Mammary epithelial cell (primary cell): ENCODE data around the gene AP2B1.

Experiments used
- EZH2 ChIP-seq: IDR thresholded peaks from 2 replicates; pipeline ENCODE4 v1.6.1; 2012; ENCODE audit warnings: low read length, inconsistent platforms, borderline replicate concordance
- TF ChIP-seq, protein P1 (sequence below), 2 donors: IDR thresholded peaks in 1 of 2; conservative IDR thresholded peaks in 1 of 2; 2 replicates each; pipeline ENCODE4 v1.5.1; 2011 to 2012; ENCODE audit warnings: inconsistent platforms in 2 of 2, low read length in 2 of 2, mild to moderate bottlenecking in 2 of 2, control low read depth in 1 of 2, low read depth in 1 of 2; ENCODE audit not compliant: insufficient read depth in 1 of 2; ENCODE audit errors: extremely low read depth in 1 of 2

- TF ChIP-seq, protein P1, sequence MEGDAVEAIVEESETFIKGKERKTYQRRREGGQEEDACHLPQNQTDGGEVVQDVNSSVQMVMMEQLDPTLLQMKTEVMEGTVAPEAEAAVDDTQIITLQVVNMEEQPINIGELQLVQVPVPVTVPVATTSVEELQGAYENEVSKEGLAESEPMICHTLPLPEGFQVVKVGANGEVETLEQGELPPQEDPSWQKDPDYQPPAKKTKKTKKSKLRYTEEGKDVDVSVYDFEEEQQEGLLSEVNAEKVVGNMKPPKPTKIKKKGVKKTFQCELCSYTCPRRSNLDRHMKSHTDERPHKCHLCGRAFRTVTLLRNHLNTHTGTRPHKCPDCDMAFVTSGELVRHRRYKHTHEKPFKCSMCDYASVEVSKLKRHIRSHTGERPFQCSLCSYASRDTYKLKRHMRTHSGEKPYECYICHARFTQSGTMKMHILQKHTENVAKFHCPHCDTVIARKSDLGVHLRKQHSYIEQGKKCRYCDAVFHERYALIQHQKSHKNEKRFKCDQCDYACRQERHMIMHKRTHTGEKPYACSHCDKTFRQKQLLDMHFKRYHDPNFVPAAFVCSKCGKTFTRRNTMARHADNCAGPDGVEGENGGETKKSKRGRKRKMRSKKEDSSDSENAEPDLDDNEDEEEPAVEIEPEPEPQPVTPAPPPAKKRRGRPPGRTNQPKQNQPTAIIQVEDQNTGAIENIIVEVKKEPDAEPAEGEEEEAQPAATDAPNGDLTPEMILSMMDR (conservative IDR thresholded peaks at IDR 0.05 in 1 of 2, IDR thresholded peaks at IDR 0.05 in 1 of 2; ENCODE audit: extremely low read depth in 1 of 2, insufficient read depth in 1 of 2, low read depth in 1 of 2, low read length in 2 of 2) = no peak
- TF ChIP-seq EZH2 = no peak
Measured at GRCh38 chr17:35732806-35733136, 145.6 kb downstream of the AP2B1 start.
